Brain (organoid and tissue), 1 donor: Measurements from ENCODE around the gene IFIH1. TPM values are rescaled to one million over a fixed set of nuclear protein-coding genes. Genes with fewer than 3 reads are reported as not detected.

Experiments
- polyA plus RNA-seq: library from polyadenylated mRNA; stranded (reverse); fragments of 350-450 nt; fragmentation: Illumina TruSeq; extraction: RNeasy Lipid Tissue Mini Kit (QIAGEN cat#74804); gene quantifications from one replicate; pipeline ENCODE4 v1.2.3, GENCODE V29; 2015; ENCODE audit warnings: low read depth, low replicate concordance; ENCODE audit not compliant: insufficient read depth

The IFIH1 gene
- polyA plus RNA-seq, 1 donor from 2014 or later, result 2.9 TPM

Other genes starting within 250 kb of the IFIH1 start
- 0.20 TPM for gene DPP4, start 244.5 kb downstream of the IFIH1 start, polyA plus RNA-seq
- gene GCG, start 166.4 kb downstream of the IFIH1 start, polyA plus RNA-seq, result not detected
- gene FAP, start 75.2 kb downstream of the IFIH1 start, polyA plus RNA-seq, result 0.32 TPM
- 24.6 TPM for gene GCA, start 25.4 kb upstream of the IFIH1 start, polyA plus RNA-seq